GM20000 (cell line): ENCODE data around the gene SYNDIG1.

Experiments
- DNase-seq: peaks from one replicate; pipeline ENCODE4 v3.0.0; 2012; ENCODE audit warnings: low spot score
- TF ChIP-seq, protein P1 (sequence below): IDR thresholded peaks from 2 replicates; pipeline ENCODE4 v1.5.1; 2012; ENCODE audit warnings: mild to moderate bottlenecking, control low read depth; ENCODE audit errors: extremely low read depth, missing control alignments

Gene SYNDIG1

DNA sequence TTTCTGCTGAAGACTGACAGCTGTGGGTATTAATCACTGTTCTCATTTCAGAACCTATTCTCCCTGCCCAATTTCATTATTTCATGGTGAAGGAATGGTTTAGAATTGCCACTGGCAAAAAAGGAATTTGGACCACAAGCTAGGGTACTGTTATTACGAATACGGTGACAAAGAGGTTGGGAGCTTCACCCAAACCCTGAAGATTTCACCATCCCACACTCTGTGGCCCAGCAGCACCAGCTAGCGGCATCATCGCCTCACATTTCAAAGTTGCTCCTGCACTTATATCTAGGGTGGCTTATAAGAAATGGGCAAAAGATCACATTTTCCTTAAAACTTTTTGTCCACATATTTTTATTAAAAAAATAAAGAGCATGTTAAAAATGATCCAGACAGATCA is 236.1 kb downstream of the SYNDIG1 start:
- DNase-seq, result no peak
- TF ChIP-seq, protein P1, sequence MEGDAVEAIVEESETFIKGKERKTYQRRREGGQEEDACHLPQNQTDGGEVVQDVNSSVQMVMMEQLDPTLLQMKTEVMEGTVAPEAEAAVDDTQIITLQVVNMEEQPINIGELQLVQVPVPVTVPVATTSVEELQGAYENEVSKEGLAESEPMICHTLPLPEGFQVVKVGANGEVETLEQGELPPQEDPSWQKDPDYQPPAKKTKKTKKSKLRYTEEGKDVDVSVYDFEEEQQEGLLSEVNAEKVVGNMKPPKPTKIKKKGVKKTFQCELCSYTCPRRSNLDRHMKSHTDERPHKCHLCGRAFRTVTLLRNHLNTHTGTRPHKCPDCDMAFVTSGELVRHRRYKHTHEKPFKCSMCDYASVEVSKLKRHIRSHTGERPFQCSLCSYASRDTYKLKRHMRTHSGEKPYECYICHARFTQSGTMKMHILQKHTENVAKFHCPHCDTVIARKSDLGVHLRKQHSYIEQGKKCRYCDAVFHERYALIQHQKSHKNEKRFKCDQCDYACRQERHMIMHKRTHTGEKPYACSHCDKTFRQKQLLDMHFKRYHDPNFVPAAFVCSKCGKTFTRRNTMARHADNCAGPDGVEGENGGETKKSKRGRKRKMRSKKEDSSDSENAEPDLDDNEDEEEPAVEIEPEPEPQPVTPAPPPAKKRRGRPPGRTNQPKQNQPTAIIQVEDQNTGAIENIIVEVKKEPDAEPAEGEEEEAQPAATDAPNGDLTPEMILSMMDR, result no peak

DNA sequence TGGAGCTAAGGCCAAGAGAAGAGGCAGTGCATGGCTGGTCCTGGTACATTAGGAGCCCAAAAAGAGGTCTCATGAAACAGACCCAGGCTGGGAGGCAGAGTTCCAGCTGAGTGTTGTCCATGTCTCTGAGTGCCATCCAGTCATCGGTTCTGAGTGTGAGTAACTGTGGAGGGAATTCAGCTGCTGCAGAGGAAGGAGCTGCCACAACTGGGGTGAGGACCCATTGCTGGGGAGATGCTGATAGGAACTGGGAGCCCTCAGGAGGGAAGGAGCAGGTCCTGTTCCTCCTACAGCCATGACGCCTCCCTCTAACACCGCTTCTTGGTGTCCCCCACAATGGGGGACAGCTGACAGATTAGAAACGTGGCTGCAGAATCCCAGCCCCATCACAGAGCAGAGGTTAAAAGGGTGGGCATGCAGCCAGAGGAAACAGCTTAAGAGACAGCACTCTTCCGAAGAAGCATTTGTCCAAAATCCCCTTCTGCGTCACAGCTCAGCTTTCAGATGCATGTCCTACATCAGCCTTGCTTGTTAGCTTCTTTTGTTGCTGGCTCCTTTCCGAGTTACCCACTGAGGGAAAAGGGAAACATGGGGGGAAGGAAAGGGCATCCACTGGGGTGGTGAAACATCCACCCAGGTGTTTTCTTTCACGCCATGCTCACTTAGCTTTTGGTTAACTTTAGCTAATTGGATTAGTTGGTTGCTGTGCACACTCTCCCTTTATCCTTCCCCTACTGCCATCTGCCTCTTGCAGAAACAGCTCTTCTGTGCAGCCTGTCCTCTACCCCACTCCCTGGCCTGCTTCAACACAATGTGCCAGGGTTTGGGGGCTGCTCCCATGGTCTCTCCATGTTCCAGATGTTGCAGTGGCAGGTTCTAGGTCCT is 239.2 kb downstream of the SYNDIG1 start:
- no peak for DNase-seq
- TF ChIP-seq, protein P1, result no peak
